ENCODE measurements around the gene RPS14.

GRCh38 chr5:150399524-150400211 is 49.9 kb downstream of the RPS14 start:
- TF ChIP-seq, protein P1, sequence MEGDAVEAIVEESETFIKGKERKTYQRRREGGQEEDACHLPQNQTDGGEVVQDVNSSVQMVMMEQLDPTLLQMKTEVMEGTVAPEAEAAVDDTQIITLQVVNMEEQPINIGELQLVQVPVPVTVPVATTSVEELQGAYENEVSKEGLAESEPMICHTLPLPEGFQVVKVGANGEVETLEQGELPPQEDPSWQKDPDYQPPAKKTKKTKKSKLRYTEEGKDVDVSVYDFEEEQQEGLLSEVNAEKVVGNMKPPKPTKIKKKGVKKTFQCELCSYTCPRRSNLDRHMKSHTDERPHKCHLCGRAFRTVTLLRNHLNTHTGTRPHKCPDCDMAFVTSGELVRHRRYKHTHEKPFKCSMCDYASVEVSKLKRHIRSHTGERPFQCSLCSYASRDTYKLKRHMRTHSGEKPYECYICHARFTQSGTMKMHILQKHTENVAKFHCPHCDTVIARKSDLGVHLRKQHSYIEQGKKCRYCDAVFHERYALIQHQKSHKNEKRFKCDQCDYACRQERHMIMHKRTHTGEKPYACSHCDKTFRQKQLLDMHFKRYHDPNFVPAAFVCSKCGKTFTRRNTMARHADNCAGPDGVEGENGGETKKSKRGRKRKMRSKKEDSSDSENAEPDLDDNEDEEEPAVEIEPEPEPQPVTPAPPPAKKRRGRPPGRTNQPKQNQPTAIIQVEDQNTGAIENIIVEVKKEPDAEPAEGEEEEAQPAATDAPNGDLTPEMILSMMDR (IDR thresholded peaks at IDR 0.05), result no peak
- TF ChIP-seq POLR2A (IDR thresholded peaks at IDR 0.05) (no peak), EP300 (IDR thresholded peaks at IDR 0.05) (no peak)
